GM18499 (cell line): ENCODE measurements around the gene AJAP1.

Experiments used
- ATAC-seq: cut with Tn5 transposase; IDR thresholded peaks from one replicate; pipeline ENCODE4 v1.9.1; 2021; ENCODE audit warnings: moderate number of reproducible peaks; ENCODE audit not compliant: insufficient read depth, unreplicated experiment

AJAP1 gene

GRCh38 chr1:4676253-4676652 is 21.8 kb downstream of the AJAP1 start:
- no peak for ATAC-seq

GRCh38 chr1:4677608-4678007 is 23.2 kb downstream of the AJAP1 start:
- ATAC-seq: no peak

- no peak for ATAC-seq
Observed at GRCh38 chr1:4678066-4678717, 23.8 kb downstream of the AJAP1 start.

GRCh38 chr1:4681026-4681425 is 26.6 kb downstream of the AJAP1 start:
- ATAC-seq: no peak

GRCh38 chr1:4682607-4683220 is 28.3 kb downstream of the AJAP1 start:
- ATAC-seq: no peak

- no peak for ATAC-seq
Observed at GRCh38 chr1:4684136-4684535, 29.7 kb downstream of the AJAP1 start.

- no peak for ATAC-seq
Observed at GRCh38 chr1:4684864-4685522, 30.6 kb downstream of the AJAP1 start.

- no peak for ATAC-seq
Observed at GRCh38 chr1:4685523-4685865, 31.1 kb downstream of the AJAP1 start.

GRCh38 chr1:4687943-4688342 is 33.5 kb downstream of the AJAP1 start:
- ATAC-seq: no peak

GRCh38 chr1:4689271-4689935 is 35.0 kb downstream of the AJAP1 start:
- ATAC-seq: no peak

- ATAC-seq: no peak
Observed at GRCh38 chr1:4689941-4690635, 35.7 kb downstream of the AJAP1 start.

- no peak for ATAC-seq
Observed at GRCh38 chr1:4690951-4691675, 36.7 kb downstream of the AJAP1 start.

- ATAC-seq: no peak
Observed at GRCh38 chr1:4691766-4692405, 37.5 kb downstream of the AJAP1 start.

- ATAC-seq: no peak
Observed at GRCh38 chr1:4692437-4692836, 38.0 kb downstream of the AJAP1 start.

GRCh38 chr1:4693331-4693730 is 38.9 kb downstream of the AJAP1 start:
- no peak for ATAC-seq

- ATAC-seq: no peak
Observed at GRCh38 chr1:4693891-4694290, 39.5 kb downstream of the AJAP1 start.

GRCh38 chr1:4694492-4694891 is 40.1 kb downstream of the AJAP1 start:
- ATAC-seq: no peak

GRCh38 chr1:4695241-4695640 is 40.8 kb downstream of the AJAP1 start:
- no peak for ATAC-seq

- ATAC-seq: no peak
Observed at GRCh38 chr1:4696161-4696745, 41.8 kb downstream of the AJAP1 start.
